HG02642 (cell line): ENCODE measurements around the gene TNPO3.
"Not testable (repeated sequence)": the region's sequence is repeated elsewhere in the genome, so short reads cannot be mapped to it uniquely, and the experiment has no call there.

Experiments
- ATAC-seq: cut with Tn5 transposase; IDR thresholded peaks from one replicate; pipeline ENCODE4 v1.9.1; 2021; ENCODE audit warnings: mild to moderate bottlenecking; ENCODE audit not compliant: unreplicated experiment, poor library complexity

TNPO3 gene

GRCh38 chr7:128928159-128928813 lies 126.6 kb downstream of the TNPO3 start:
- no peak for ATAC-seq

GRCh38 chr7:128924707-128925588 lies 130.0 kb downstream of the TNPO3 start:
- ATAC-seq = no peak

- no peak for ATAC-seq
Measured at GRCh38 chr7:128923411-128923800, 131.5 kb downstream of the TNPO3 start.

GRCh38 chr7:128922496-128923410 lies 132.2 kb downstream of the TNPO3 start:
- no peak for ATAC-seq

- no peak for ATAC-seq
Measured at GRCh38 chr7:128921866-128922440, 133.0 kb downstream of the TNPO3 start.

GRCh38 chr7:128920913-128921582 lies 133.9 kb downstream of the TNPO3 start:
- no peak for ATAC-seq

GRCh38 chr7:128919881-128920799 lies 134.8 kb downstream of the TNPO3 start:
- no peak for ATAC-seq

GRCh38 chr7:128919241-128919640 lies 135.7 kb downstream of the TNPO3 start:
- no peak for ATAC-seq

GRCh38 chr7:128918016-128918665 lies 136.8 kb downstream of the TNPO3 start:
- ATAC-seq = no peak

GRCh38 chr7:128917122-128917521 lies 137.8 kb downstream of the TNPO3 start:
- ATAC-seq = no peak

GRCh38 chr7:128916643-128916915 lies 138.3 kb downstream of the TNPO3 start:
- ATAC-seq = no peak

- no peak for ATAC-seq
Measured at GRCh38 chr7:128915841-128916642, 138.9 kb downstream of the TNPO3 start.

GRCh38 chr7:128915271-128915819 lies 139.6 kb downstream of the TNPO3 start:
- no peak for ATAC-seq

GRCh38 chr7:128914566-128915151 lies 140.3 kb downstream of the TNPO3 start:
- no peak for ATAC-seq

GRCh38 chr7:128913870-128914565 lies 140.9 kb downstream of the TNPO3 start:
- no peak for ATAC-seq

- not testable (repeated sequence) for ATAC-seq
Measured at GRCh38 chr7:128912709-128913495, 142.0 kb downstream of the TNPO3 start.
